Ovary (tissue), 9 donors: ENCODE measurements around the gene AKT3. TPM values are rescaled to one million over a fixed set of nuclear protein-coding genes. Genes with fewer than 3 reads are reported as not detected.

Experiments
- DNase-seq, 5 donors: peaks; one replicate each; pipeline ENCODE4 v3.0.0-alpha.2; 2019 to 2020
- H3K27ac ChIP-seq, 2 donors: fragments of 200-600 bp; one replicate each; pipeline versions ENCODE4 v1.5.1 to v1.8.0; 2019 to 2022
- H3K27me3 ChIP-seq: fragments of 200-600 bp; one replicate; pipeline ENCODE4 v1.8.0; 2022
- H3K36me3 ChIP-seq: fragments of 200-600 bp; sonication (generic); one replicate; pipeline ENCODE4 v1.5.1; 2019
- H3K4me1 ChIP-seq: one replicate; pipeline ENCODE4 v1.8.1; 2013; ENCODE audit warnings: mild to moderate bottlenecking, moderate library complexity; ENCODE audit not compliant: insufficient read depth
- H3K4me3 ChIP-seq: fragments of 200-600 bp; sonication (generic); one replicate; pipeline ENCODE4 v1.5.1; 2017
- H3K9me3 ChIP-seq, 2 donors: fragments of 200-600 bp in 1 of 2; sonication (generic) in 1 of 2; one replicate each; pipeline versions ENCODE4 v1.5.1 to v1.8.1; 2013 to 2019; ENCODE audit warnings: mild to moderate bottlenecking in 1 of 2, moderate library complexity in 1 of 2
- CTCF ChIP-seq, 3 donors: fragments of 450-650 bp in 2 of 3; fragments of 200-600 bp in 1 of 3; IDR thresholded peaks; one replicate each; pipeline versions ENCODE4 v1.5.1 to v1.8.0; 2016 to 2022; ENCODE audit warnings: antibody characterized with exemption in 3 of 3, mild to moderate bottlenecking in 1 of 3
- EP300 ChIP-seq: sonication (generic); formaldehyde crosslinking; IDR thresholded peaks from one replicate; pipeline ENCODE4 v1.6.1; 2017; ENCODE audit warnings: antibody characterized with exemption
- POLR2A ChIP-seq: fragments of 450-650 bp; IDR thresholded peaks from one replicate; pipeline ENCODE4 v1.6.1; 2017; ENCODE audit warnings: antibody characterized with exemption, mild to moderate bottlenecking, moderate library complexity
- WGBS, 3 donors: extraction: QIAGEN DNeasy Blood & Tissue Kit in 1 of 3; methylation state at CpG; one replicate each; pipeline versions ENCODE4 v1.1.5 to v1.1.7; 2013 to 2017; 5-methylcytosine and 5-hydroxymethylcytosine counted together
- intact Hi-C, 4 donors: fragments of 100-400 bp; cut with DNase I; formaldehyde crosslinking; loops; one replicate each; pipeline versions ENCODE4 v1.11.0 to v1.15.1; 2022 to 2023
- polyA plus RNA-seq, 2 donors: library from polyadenylated mRNA; stranded (reverse); fragments of 200-250 nt in 1 of 2; fragments of 350-450 nt in 1 of 2; fragmentation: Illumina TruSeq in 1 of 2; extraction: RNeasy Lipid Tissue Mini Kit (QIAGEN cat#74804) in 1 of 2; gene quantifications; one replicate each; pipeline ENCODE4 v1.2.3, GENCODE V29; 2013 to 2014
- total RNA-seq, 7 donors: library from RNA; depleted of rRNA in 2 of 7; stranded (reverse); fragments of >200 nt in 2 of 7; fragmentation: NEBNext Ultra II Directional in 3 of 7; extraction: Animal tissue kit (Norgen Biotek cat#: 25700) in 3 of 7; gene quantifications; one replicate each; pipeline versions ENCODE4 v1.1.0 to v1.2.4, GENCODE V29; 2016 to 2023
- donor health status: DM: no; HTN: no; CAD: no; lungs with moderate emphysema.
- donor health status: DM: no; HTN: no; CAD: no.
- donor health status: Bipolar disorder and iron deficiency.
- donor health status: DM: yes; HTN: yes; CAD: no.
- donor health status: DM: no; HTN: no; CAD: no.
- donor health status: DM: yes; HTN: yes; CAD: no.

AKT3 gene
- total and polyA plus RNA-seq, 9 donors: 27.2 to 202 (median 111) TPM

GRCh38 chr1:243493156-243494129 lies 356.6 kb downstream of the AKT3 start:
- H3K4me1 ChIP-seq: no peaks in the 10 kb centered on the region

GRCh38 chr1:243490748-243491686 lies 359.0 kb downstream of the AKT3 start:
- Histone ChIP-seq H3K27ac (peak overlapping the region; percentile 10 to 33), H3K4me1 (no peaks in the 10 kb centered on the region), H3K9me3 (no peaks in the 10 kb centered on the region), H3K27me3 (no peaks in the 10 kb centered on the region), H3K4me3 (no peak overlapping the region), H3K36me3 (no peaks in the 10 kb centered on the region)
- TF ChIP-seq CTCF (IDR thresholded peaks at IDR 0.05): no peak
- TF ChIP-seq POLR2A: no peak
- TF ChIP-seq EP300: no peak
- no peak for DNase-seq
- WGBS, 3 donors: 35 to 46% (median 45%) methylated on average over 8 of the region's 8 CpGs
- intact Hi-C loops: no loop called here

More at GRCh38 chr1:243493156-243494129, 356.6 kb downstream of the AKT3 start:
- intact Hi-C loops: no loop called here
- no peaks in the 10 kb centered on the region for H3K36me3 ChIP-seq
- H3K27me3 ChIP-seq: no peaks in the 10 kb centered on the region
- TF ChIP-seq CTCF (IDR thresholded peaks at IDR 0.05): no peak
- no peak for TF ChIP-seq POLR2A
- no peak for TF ChIP-seq EP300
- no peak for DNase-seq
- no peak overlapping the region for H3K4me3 ChIP-seq
- H3K27ac ChIP-seq: no peak overlapping the region
- WGBS, 3 donors: 86 to 92% (median 89%) methylated on average over 14 of the region's 14 CpGs
- H3K9me3 ChIP-seq: no peaks in the 10 kb centered on the region

- no peaks in the 10 kb centered on the region for H3K27me3 ChIP-seq
- 84 to 86% (median 85%) methylated on average over 21 of the region's 21 CpGs for WGBS, 3 donors
- no peak overlapping the region for H3K27ac ChIP-seq
- no peaks in the 10 kb centered on the region for H3K9me3 ChIP-seq
- no peak overlapping the region for H3K4me3 ChIP-seq
- no peaks in the 10 kb centered on the region for H3K4me1 ChIP-seq
- TF ChIP-seq CTCF (IDR thresholded peaks at IDR 0.05) (no peak), POLR2A (no peak), EP300 (no peak)
- intact Hi-C loops: loop anchor here in 1 of 4 donors (10.0 kb wide), 1 partner anchor 775 kb away; no protein-coding TSS in a partner anchor
- DNase-seq: no peak
- no peaks in the 10 kb centered on the region for H3K36me3 ChIP-seq
Measured at GRCh38 chr1:243489681-243490546, 360.1 kb downstream of the AKT3 start.
